ENCODE results near the gene SLCO1B3. TPM values are rescaled to one million over a fixed set of nuclear protein-coding genes. Genes with fewer than 3 reads are reported as not detected.
"Not testable (repeated sequence)": the region's sequence is repeated elsewhere in the genome, so short reads cannot be mapped to it uniquely, and the experiment has no call there.

SLCO1B3 gene, protein sequence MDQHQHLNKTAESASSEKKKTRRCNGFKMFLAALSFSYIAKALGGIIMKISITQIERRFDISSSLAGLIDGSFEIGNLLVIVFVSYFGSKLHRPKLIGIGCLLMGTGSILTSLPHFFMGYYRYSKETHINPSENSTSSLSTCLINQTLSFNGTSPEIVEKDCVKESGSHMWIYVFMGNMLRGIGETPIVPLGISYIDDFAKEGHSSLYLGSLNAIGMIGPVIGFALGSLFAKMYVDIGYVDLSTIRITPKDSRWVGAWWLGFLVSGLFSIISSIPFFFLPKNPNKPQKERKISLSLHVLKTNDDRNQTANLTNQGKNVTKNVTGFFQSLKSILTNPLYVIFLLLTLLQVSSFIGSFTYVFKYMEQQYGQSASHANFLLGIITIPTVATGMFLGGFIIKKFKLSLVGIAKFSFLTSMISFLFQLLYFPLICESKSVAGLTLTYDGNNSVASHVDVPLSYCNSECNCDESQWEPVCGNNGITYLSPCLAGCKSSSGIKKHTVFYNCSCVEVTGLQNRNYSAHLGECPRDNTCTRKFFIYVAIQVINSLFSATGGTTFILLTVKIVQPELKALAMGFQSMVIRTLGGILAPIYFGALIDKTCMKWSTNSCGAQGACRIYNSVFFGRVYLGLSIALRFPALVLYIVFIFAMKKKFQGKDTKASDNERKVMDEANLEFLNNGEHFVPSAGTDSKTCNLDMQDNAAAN
- not detected for polyA plus RNA-seq (2013, experiment 1 of 2)
- polyA plus RNA-seq (2013, experiment 2 of 2): not detected

GRCh38 chr12:20810487-20810886 is at the start of gene SLCO1B3:
TSS of gene SLCO1B3 (plus strand) at chr12:20810705. CDS start at chr12:20815739, 5,034 bp downstream.
- Histone ChIP-seq H3K9me3 (ENCODE audit: control insufficient read depth, low read length) (no peaks in the 10 kb centered on the region), H3K14ac (ENCODE audit: low read length in 2 of 2) (no peak within 1 kb of the TSS), H3K79me1 (replicated peaks; ENCODE audit: low read length, poor library complexity, severe bottlenecking) (no peaks in the 10 kb centered on the region), H3K27ac (ENCODE audit: low read length, poor library complexity, severe bottlenecking) (no peak within 1 kb of the TSS), H3K9ac (ENCODE audit: low read length) (no peak within 1 kb of the TSS), H2AK5ac (ENCODE audit: low read length, severe bottlenecking) (no peak within 1 kb of the TSS), H4K8ac (ENCODE audit: low read length) (no peak within 1 kb of the TSS), H3K4ac (ENCODE audit: low read depth in 1 of 2, low read length in 2 of 2) (no peak within 1 kb of the TSS), H3K4me1 (ENCODE audit: control insufficient read depth, insufficient read depth, low read depth, low read length) (no peaks in the 10 kb centered on the region), H3K27me3 (ENCODE audit: control insufficient read depth in 1 of 2, insufficient read depth in 1 of 2, low read length in 2 of 2) (no peaks in the 10 kb centered on the region), H3K23ac (ENCODE audit: low read length in 2 of 2) (no peak within 1 kb of the TSS), H3K4me2 (ENCODE audit: low read length, poor library complexity, severe bottlenecking) (no peak within 1 kb of the TSS), H4K91ac (ENCODE audit: low read length) (no peak within 1 kb of the TSS), H2BK12ac (ENCODE audit: low read length in 2 of 2) (no peak within 1 kb of the TSS), H3K4me3 (ENCODE audit: insufficient read depth in 1 of 2, low read depth in 1 of 2, low read length in 2 of 2) (no peak within 1 kb of the TSS), H2BK120ac (ENCODE audit: low read depth, low read length) (no peak within 1 kb of the TSS), H2BK5ac (ENCODE audit: low read depth, low read length, poor library complexity, severe bottlenecking) (no peak within 1 kb of the TSS), H3K36me3 (ENCODE audit: control insufficient read depth in 1 of 2, insufficient read depth in 2 of 2, low read depth in 1 of 2, low read length in 2 of 2) (no peaks in the 10 kb centered on the region), H2BK15ac (ENCODE audit: low read depth, poor library complexity, severe bottlenecking) (no peak within 1 kb of the TSS), H3K18ac (ENCODE audit: low read depth in 1 of 2, low read length in 2 of 2) (no peak within 1 kb of the TSS), H2AFZ (ENCODE audit: low read depth, low read length) (no peak within 1 kb of the TSS)
- DNase-seq: no peak
- no CpG with 5 or more reads among the region's 2 CpGs for WGBS

GRCh38 chr12:20777420-20777819 is 33.1 kb upstream of the SLCO1B3 start:
- WGBS: 79% methylated on average over 14 of the region's 20 CpGs
- H3K36me3 ChIP-seq (ENCODE audit: control insufficient read depth in 1 of 2, insufficient read depth in 2 of 2, low read depth in 1 of 2, low read length in 2 of 2): no peaks in the 10 kb centered on the region
- no peak overlapping the region for H2BK5ac ChIP-seq (ENCODE audit: low read depth, low read length, poor library complexity, severe bottlenecking)
- no peak overlapping the region for H3K18ac ChIP-seq (ENCODE audit: low read depth in 1 of 2, low read length in 2 of 2)
- no peak overlapping the region for H3K27ac ChIP-seq (ENCODE audit: low read length, poor library complexity, severe bottlenecking)
- no peaks in the 10 kb centered on the region for H3K4me1 ChIP-seq (ENCODE audit: control insufficient read depth, insufficient read depth, low read depth, low read length)
- no peaks in the 10 kb centered on the region for H3K27me3 ChIP-seq (ENCODE audit: control insufficient read depth in 1 of 2, insufficient read depth in 1 of 2, low read length in 2 of 2)
- no peak overlapping the region for H3K9ac ChIP-seq (ENCODE audit: low read length)
- H3K4me3 ChIP-seq (ENCODE audit: insufficient read depth in 1 of 2, low read depth in 1 of 2, low read length in 2 of 2): no peak overlapping the region
- H2BK15ac ChIP-seq (ENCODE audit: low read depth, poor library complexity, severe bottlenecking): no peak overlapping the region
- no peak overlapping the region for H3K4me2 ChIP-seq (ENCODE audit: low read length, poor library complexity, severe bottlenecking)
- no peak overlapping the region for H3K14ac ChIP-seq (ENCODE audit: low read length in 2 of 2)
- no peak for DNase-seq
- no peaks in the 10 kb centered on the region for H3K79me1 ChIP-seq (replicated peaks; ENCODE audit: low read length, poor library complexity, severe bottlenecking)
- no peak overlapping the region for H2AK5ac ChIP-seq (ENCODE audit: low read length, severe bottlenecking)
- no peak overlapping the region for H4K91ac ChIP-seq (ENCODE audit: low read length)
- H2BK120ac ChIP-seq (ENCODE audit: low read depth, low read length): no peak overlapping the region
- no peak overlapping the region for H4K8ac ChIP-seq (ENCODE audit: low read length)
- no peak overlapping the region for H2AFZ ChIP-seq (ENCODE audit: low read depth, low read length)
- peaks cover 8% of the 10 kb centered on the region for H3K9me3 ChIP-seq (ENCODE audit: control insufficient read depth, low read length)
- no peak overlapping the region for H3K23ac ChIP-seq (ENCODE audit: low read length in 2 of 2)
- no peak overlapping the region for H3K4ac ChIP-seq (ENCODE audit: low read depth in 1 of 2, low read length in 2 of 2)
- H2BK12ac ChIP-seq (ENCODE audit: low read length in 2 of 2): no peak overlapping the region

- H2AFZ ChIP-seq (ENCODE audit: low read depth, low read length): no peak overlapping the region
- H2BK5ac ChIP-seq (ENCODE audit: low read depth, low read length, poor library complexity, severe bottlenecking): no peak overlapping the region
- H3K4me1 ChIP-seq (ENCODE audit: control insufficient read depth, insufficient read depth, low read depth, low read length): no peaks in the 10 kb centered on the region
- H2BK12ac ChIP-seq (ENCODE audit: low read length in 2 of 2): no peak overlapping the region
- H3K9me3 ChIP-seq (ENCODE audit: control insufficient read depth, low read length): peaks cover 8% of the 10 kb centered on the region
- H4K8ac ChIP-seq (ENCODE audit: low read length): no peak overlapping the region
- H3K27ac ChIP-seq (ENCODE audit: low read length, poor library complexity, severe bottlenecking): no peak overlapping the region
- H3K4me2 ChIP-seq (ENCODE audit: low read length, poor library complexity, severe bottlenecking): no peak overlapping the region
- no peak overlapping the region for H2BK120ac ChIP-seq (ENCODE audit: low read depth, low read length)
- WGBS: 45% methylated on average over 1 of the region's 2 CpGs
- H2BK15ac ChIP-seq (ENCODE audit: low read depth, poor library complexity, severe bottlenecking): no peak overlapping the region
- H3K36me3 ChIP-seq (ENCODE audit: control insufficient read depth in 1 of 2, insufficient read depth in 2 of 2, low read depth in 1 of 2, low read length in 2 of 2): no peaks in the 10 kb centered on the region
- no peak overlapping the region for H3K4ac ChIP-seq (ENCODE audit: low read depth in 1 of 2, low read length in 2 of 2)
- H3K4me3 ChIP-seq (ENCODE audit: insufficient read depth in 1 of 2, low read depth in 1 of 2, low read length in 2 of 2): no peak overlapping the region
- no peak overlapping the region for H3K14ac ChIP-seq (ENCODE audit: low read length in 2 of 2)
- no peak overlapping the region for H2AK5ac ChIP-seq (ENCODE audit: low read length, severe bottlenecking)
- no peak for DNase-seq
- H3K18ac ChIP-seq (ENCODE audit: low read depth in 1 of 2, low read length in 2 of 2): no peak overlapping the region
- H3K23ac ChIP-seq (ENCODE audit: low read length in 2 of 2): no peak overlapping the region
- no peak overlapping the region for H3K9ac ChIP-seq (ENCODE audit: low read length)
- no peak overlapping the region for H4K91ac ChIP-seq (ENCODE audit: low read length)
- no peaks in the 10 kb centered on the region for H3K79me1 ChIP-seq (replicated peaks; ENCODE audit: low read length, poor library complexity, severe bottlenecking)
- no peaks in the 10 kb centered on the region for H3K27me3 ChIP-seq (ENCODE audit: control insufficient read depth in 1 of 2, insufficient read depth in 1 of 2, low read length in 2 of 2)
Observed at GRCh38 chr12:20778969-20779368, 31.5 kb upstream of the SLCO1B3 start.

GRCh38 chr12:20779971-20780370 is 30.5 kb upstream of the SLCO1B3 start:
- not testable (repeated sequence) for H3K4me3 ChIP-seq (ENCODE audit: insufficient read depth in 1 of 2, low read depth in 1 of 2, low read length in 2 of 2); H3K4ac ChIP-seq (ENCODE audit: low read depth in 1 of 2, low read length in 2 of 2); H3K9ac ChIP-seq (ENCODE audit: low read length); H4K91ac ChIP-seq (ENCODE audit: low read length); H2BK12ac ChIP-seq (ENCODE audit: low read length in 2 of 2); H3K23ac ChIP-seq (ENCODE audit: low read length in 2 of 2); H3K27me3 ChIP-seq (ENCODE audit: control insufficient read depth in 1 of 2, insufficient read depth in 1 of 2, low read length in 2 of 2); H3K4me1 ChIP-seq (ENCODE audit: control insufficient read depth, insufficient read depth, low read depth, low read length); H3K14ac ChIP-seq (ENCODE audit: low read length in 2 of 2); H3K4me2 ChIP-seq (ENCODE audit: low read length, poor library complexity, severe bottlenecking); DNase-seq; H3K79me1 ChIP-seq (replicated peaks; ENCODE audit: low read length, poor library complexity, severe bottlenecking); H2BK15ac ChIP-seq (ENCODE audit: low read depth, poor library complexity, severe bottlenecking); H4K8ac ChIP-seq (ENCODE audit: low read length); H3K18ac ChIP-seq (ENCODE audit: low read depth in 1 of 2, low read length in 2 of 2); H2AK5ac ChIP-seq (ENCODE audit: low read length, severe bottlenecking); H3K9me3 ChIP-seq (ENCODE audit: control insufficient read depth, low read length); H3K36me3 ChIP-seq (ENCODE audit: control insufficient read depth in 1 of 2, insufficient read depth in 2 of 2, low read depth in 1 of 2, low read length in 2 of 2); H2BK5ac ChIP-seq (ENCODE audit: low read depth, low read length, poor library complexity, severe bottlenecking); H2AFZ ChIP-seq (ENCODE audit: low read depth, low read length); H3K27ac ChIP-seq (ENCODE audit: low read length, poor library complexity, severe bottlenecking); H2BK120ac ChIP-seq (ENCODE audit: low read depth, low read length)
- WGBS: 43% methylated on average over 3 of the region's 3 CpGs
